ENCODE results near the gene SLC34A2.

The SLC34A2 gene

GRCh38 chr4:25662306-25662705, 6.7 kb downstream of the SLC34A2 start:
- TF ChIP-seq CTCF (IDR thresholded peaks at IDR 0.05): no peak
- no peak for DNase-seq (ENCODE audit: low spot score)
- H3K4me3 ChIP-seq: no peak overlapping the region
- H3K27ac ChIP-seq: no peak overlapping the region

- Histone ChIP-seq H3K4me3 (no peak overlapping the region), H3K27ac (no peak overlapping the region)
- TF ChIP-seq CTCF (IDR thresholded peaks at IDR 0.05): no peak
- DNase-seq (ENCODE audit: low spot score): no peak
Observed at GRCh38 chr4:25663781-25664180, 8.1 kb downstream of the SLC34A2 start.

GRCh38 chr4:25666031-25666630, 10.5 kb downstream of the SLC34A2 start:
- H3K27ac ChIP-seq: no peak overlapping the region
- H3K4me3 ChIP-seq: no peak overlapping the region
- TF ChIP-seq CTCF (IDR thresholded peaks at IDR 0.05): no peak
- no peak for DNase-seq (ENCODE audit: low spot score)

- TF ChIP-seq CTCF (IDR thresholded peaks at IDR 0.05): no peak
- no peak for DNase-seq (ENCODE audit: low spot score)
- Histone ChIP-seq H3K4me3 (no peak overlapping the region), H3K27ac (no peak overlapping the region)
Observed at GRCh38 chr4:25667931-25668557, 12.4 kb downstream of the SLC34A2 start.

- no peak for TF ChIP-seq CTCF (IDR thresholded peaks at IDR 0.05)
- no peak overlapping the region for H3K4me3 ChIP-seq
- H3K27ac ChIP-seq: no peak overlapping the region
- DNase-seq (ENCODE audit: low spot score): no peak
Observed at GRCh38 chr4:25670991-25671390, 15.3 kb downstream of the SLC34A2 start.

GRCh38 chr4:25672756-25673155, 17.1 kb downstream of the SLC34A2 start:
- TF ChIP-seq CTCF (IDR thresholded peaks at IDR 0.05): no peak
- Histone ChIP-seq H3K4me3 (no peak overlapping the region), H3K27ac (no peak overlapping the region)
- no peak for DNase-seq (ENCODE audit: low spot score)

GRCh38 chr4:25674386-25674785, 18.7 kb downstream of the SLC34A2 start:
- Histone ChIP-seq H3K27ac (no peak overlapping the region), H3K4me3 (no peak overlapping the region)
- TF ChIP-seq CTCF (IDR thresholded peaks at IDR 0.05): no peak
- DNase-seq (ENCODE audit: low spot score): no peak

Measured in coronary artery (tissue), 2 donors.